SK-N-SH treated with all-trans-retinoic acid at 6 μM for 48 hours (cell line): ENCODE results near the gene PEX7.

Experiments
- BACH2 ChIP-seq: fragments of 250-450 bp; sonication (Bioruptor Pico); IDR thresholded peaks from 2 replicates; pipeline ENCODE4 v1.9.0; 2021; ENCODE audit warnings: mild to moderate bottlenecking, borderline replicate concordance
- CREB5 ChIP-seq: fragments of 250-450 bp; sonication (Bioruptor Pico); IDR thresholded peaks from 2 replicates; pipeline ENCODE4 v1.5.1; 2020; ENCODE audit warnings: low read depth, mild to moderate bottlenecking, moderate library complexity
- ISL1 ChIP-seq: fragments of 250-450 bp; sonication (Bioruptor Pico); IDR thresholded peaks from 2 replicates; pipeline ENCODE4 v2.1.2; 2022; ENCODE audit warnings: mild to moderate bottlenecking, moderate library complexity
- OSR1 ChIP-seq: fragments of 250-450 bp; sonication (Bioruptor Pico); IDR thresholded peaks from 2 replicates; pipeline ENCODE4 v1.8.0; 2022; ENCODE audit warnings: moderate library complexity, mild to moderate bottlenecking, inconsistent platforms
- PATZ1 ChIP-seq: fragments of 250-450 bp; sonication (Bioruptor Pico); IDR thresholded peaks from 2 replicates; pipeline ENCODE4 v1.8.0; 2020; ENCODE audit warnings: mild to moderate bottlenecking, moderate library complexity, borderline replicate concordance
- POU6F1 ChIP-seq: fragments of 250-450 bp; sonication (Bioruptor Pico); IDR thresholded peaks from 2 replicates; pipeline ENCODE4 v1.8.0; 2021; ENCODE audit warnings: low read depth, mild to moderate bottlenecking, moderate library complexity, borderline replicate concordance
- SNAI2 ChIP-seq: fragments of 250-450 bp; sonication (Bioruptor Pico); IDR thresholded peaks from 2 replicates; pipeline ENCODE4 v1.5.0; 2020; ENCODE audit warnings: mild to moderate bottlenecking, moderate library complexity
- ZC3H10 ChIP-seq: fragments of 250-450 bp; sonication (Bioruptor Pico); IDR thresholded peaks from 2 replicates; pipeline ENCODE4 v1.5.1; 2021; ENCODE audit warnings: mild to moderate bottlenecking, moderate library complexity
- ZFP3 ChIP-seq: fragments of 250-450 bp; sonication (Bioruptor Pico); IDR thresholded peaks from 2 replicates; pipeline ENCODE4 v1.5.0; 2020; ENCODE audit warnings: mild to moderate bottlenecking, moderate library complexity
- ZNF8 ChIP-seq: fragments of 450-650 bp; formaldehyde crosslinking; IDR thresholded peaks from 2 replicates; pipeline ENCODE4 v1.5.0; 2020; ENCODE audit warnings: mild to moderate bottlenecking, moderate library complexity

- TF ChIP-seq SNAI2 (CRISPR knock-in tag) (no peak), ZC3H10 (CRISPR knock-in tag) (no peak), POU6F1 (no peak), ZFP3 (CRISPR knock-in tag) (no peak), ZNF8 (CRISPR knock-in tag) (no peak), PATZ1 (CRISPR knock-in tag) (no peak), BACH2 (CRISPR knock-in tag) (no peak), ISL1 (CRISPR knock-in tag) (no peak), CREB5 (CRISPR knock-in tag) (no peak), OSR1 (CRISPR knock-in tag) (no peak)
Observed at GRCh38 chr6:136786658-136787057, 35.7 kb upstream of the PEX7 start.
